ENCODE results near the gene VIP.
A peak's percentile ranks its signal among the peaks of the same experiment; 100 is the strongest.

Gene VIP

DNA sequence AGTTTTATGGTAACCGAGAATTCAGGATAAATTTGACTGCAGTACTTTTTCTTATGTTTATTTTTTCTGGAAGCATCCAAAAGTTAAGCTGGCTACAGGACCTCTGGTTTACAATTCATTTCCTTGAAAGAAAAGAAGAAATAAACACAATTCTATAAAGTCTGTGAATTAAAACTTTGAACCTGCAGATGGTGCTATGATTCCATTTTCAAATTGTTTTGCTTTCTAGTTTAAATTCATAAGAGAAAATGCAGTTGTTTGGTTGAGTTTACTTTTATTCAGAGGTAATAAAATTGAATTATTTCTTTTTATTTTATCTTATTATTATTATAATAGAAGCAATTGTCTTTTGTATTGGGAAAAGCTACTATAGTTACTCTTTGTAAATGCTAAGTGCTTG is 1.8 kb upstream of the VIP start:
- ATAC-seq (ENCODE audit: low read depth), result no peak
- no peak overlapping the region for H3K4me3 ChIP-seq (ENCODE audit: severe bottlenecking)
- H3K36me3 ChIP-seq (ENCODE audit: low read depth), result no peaks in the 10 kb centered on the region
- no peaks in the 10 kb centered on the region for H3K9me3 ChIP-seq (ENCODE audit: severe bottlenecking)
- H3K27ac ChIP-seq (ENCODE audit: poor library complexity, severe bottlenecking), result no peak overlapping the region
- no peaks in the 10 kb centered on the region for H3K27me3 ChIP-seq (ENCODE audit: insufficient read depth, poor library complexity, severe bottlenecking)
- DNase-seq (ENCODE audit: low spot score), result no peak
- H3K4me1 ChIP-seq (ENCODE audit: insufficient read depth, poor library complexity, severe bottlenecking), result peaks cover 12% of the 10 kb centered on the region
- TF ChIP-seq, protein P1, sequence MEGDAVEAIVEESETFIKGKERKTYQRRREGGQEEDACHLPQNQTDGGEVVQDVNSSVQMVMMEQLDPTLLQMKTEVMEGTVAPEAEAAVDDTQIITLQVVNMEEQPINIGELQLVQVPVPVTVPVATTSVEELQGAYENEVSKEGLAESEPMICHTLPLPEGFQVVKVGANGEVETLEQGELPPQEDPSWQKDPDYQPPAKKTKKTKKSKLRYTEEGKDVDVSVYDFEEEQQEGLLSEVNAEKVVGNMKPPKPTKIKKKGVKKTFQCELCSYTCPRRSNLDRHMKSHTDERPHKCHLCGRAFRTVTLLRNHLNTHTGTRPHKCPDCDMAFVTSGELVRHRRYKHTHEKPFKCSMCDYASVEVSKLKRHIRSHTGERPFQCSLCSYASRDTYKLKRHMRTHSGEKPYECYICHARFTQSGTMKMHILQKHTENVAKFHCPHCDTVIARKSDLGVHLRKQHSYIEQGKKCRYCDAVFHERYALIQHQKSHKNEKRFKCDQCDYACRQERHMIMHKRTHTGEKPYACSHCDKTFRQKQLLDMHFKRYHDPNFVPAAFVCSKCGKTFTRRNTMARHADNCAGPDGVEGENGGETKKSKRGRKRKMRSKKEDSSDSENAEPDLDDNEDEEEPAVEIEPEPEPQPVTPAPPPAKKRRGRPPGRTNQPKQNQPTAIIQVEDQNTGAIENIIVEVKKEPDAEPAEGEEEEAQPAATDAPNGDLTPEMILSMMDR (IDR thresholded peaks at IDR 0.05; ENCODE audit: poor library complexity, severe bottlenecking), result peak; percentile 67

GRCh38 chr6:152749336-152749735 is 1.3 kb upstream of the VIP start:
- H3K36me3 ChIP-seq (ENCODE audit: low read depth), result no peaks in the 10 kb centered on the region
- ATAC-seq (ENCODE audit: low read depth) (no peak), DNase-seq (ENCODE audit: low spot score) (no peak)
- TF ChIP-seq, protein P1 (IDR thresholded peaks at IDR 0.05; ENCODE audit: poor library complexity, severe bottlenecking), result no peak
- H3K9me3 ChIP-seq (ENCODE audit: severe bottlenecking), result no peaks in the 10 kb centered on the region
- no peaks in the 10 kb centered on the region for H3K27me3 ChIP-seq (ENCODE audit: insufficient read depth, poor library complexity, severe bottlenecking)
- peaks cover 12% of the 10 kb centered on the region for H3K4me1 ChIP-seq (ENCODE audit: insufficient read depth, poor library complexity, severe bottlenecking)
- H3K4me3 ChIP-seq (ENCODE audit: severe bottlenecking), result no peak overlapping the region
- H3K27ac ChIP-seq (ENCODE audit: poor library complexity, severe bottlenecking), result no peak overlapping the region

GRCh38 chr6:152765331-152765730 is 14.7 kb downstream of the VIP start:
- ATAC-seq (ENCODE audit: low read depth) (no peak), DNase-seq (ENCODE audit: low spot score) (no peak)
- H3K4me1 ChIP-seq (ENCODE audit: insufficient read depth, poor library complexity, severe bottlenecking), result no peaks in the 10 kb centered on the region
- no peak overlapping the region for H3K4me3 ChIP-seq (ENCODE audit: severe bottlenecking)
- no peak overlapping the region for H3K27ac ChIP-seq (ENCODE audit: poor library complexity, severe bottlenecking)
- H3K36me3 ChIP-seq (ENCODE audit: low read depth), result no peaks in the 10 kb centered on the region
- TF ChIP-seq, protein P1 (IDR thresholded peaks at IDR 0.05; ENCODE audit: poor library complexity, severe bottlenecking), result no peak
- no peaks in the 10 kb centered on the region for H3K27me3 ChIP-seq (ENCODE audit: insufficient read depth, poor library complexity, severe bottlenecking)
- no peaks in the 10 kb centered on the region for H3K9me3 ChIP-seq (ENCODE audit: severe bottlenecking)

- ATAC-seq (ENCODE audit: low read depth), result no peak
Observed at GRCh38 chr6:152769159-152769558, 18.6 kb downstream of the VIP start.

DNA sequence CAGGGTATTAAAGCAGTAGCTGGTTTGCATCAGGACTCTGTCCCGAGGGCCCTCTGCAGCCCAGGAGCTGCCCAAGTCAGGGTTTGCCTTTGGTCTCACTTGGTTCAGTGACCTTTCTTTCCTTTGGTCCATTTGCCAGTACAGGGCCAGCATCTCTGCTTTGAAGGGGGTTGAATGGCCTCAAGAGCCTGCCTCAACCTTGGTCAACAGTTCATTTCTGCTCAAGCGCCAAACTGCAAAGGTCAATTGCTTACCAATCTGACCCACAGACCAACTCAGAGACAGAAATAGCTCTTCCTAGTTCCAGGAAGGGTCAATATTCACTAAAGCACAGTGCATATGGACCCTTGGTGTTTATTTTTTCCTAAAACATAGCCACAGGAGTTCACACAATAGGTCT is 19.4 kb downstream of the VIP start:
- ATAC-seq (ENCODE audit: low read depth), result no peak
- TF ChIP-seq, protein P1 (IDR thresholded peaks at IDR 0.05; ENCODE audit: poor library complexity, severe bottlenecking), result no peak

More at GRCh38 chr6:152769159-152769558, 18.6 kb downstream of the VIP start:
- no peaks in the 10 kb centered on the region for H3K9me3 ChIP-seq (ENCODE audit: severe bottlenecking)
- no peak for DNase-seq (ENCODE audit: low spot score)
- H3K27ac ChIP-seq (ENCODE audit: poor library complexity, severe bottlenecking), result no peak overlapping the region
- no peaks in the 10 kb centered on the region for H3K4me1 ChIP-seq (ENCODE audit: insufficient read depth, poor library complexity, severe bottlenecking)
- H3K27me3 ChIP-seq (ENCODE audit: insufficient read depth, poor library complexity, severe bottlenecking), result no peaks in the 10 kb centered on the region
- no peak overlapping the region for H3K4me3 ChIP-seq (ENCODE audit: severe bottlenecking)
- H3K36me3 ChIP-seq (ENCODE audit: low read depth), result no peaks in the 10 kb centered on the region
- TF ChIP-seq, protein P1 (IDR thresholded peaks at IDR 0.05; ENCODE audit: poor library complexity, severe bottlenecking), result no peak

More for the DNA sequence above, 19.4 kb downstream of the VIP start:
- Histone ChIP-seq H3K27me3 (ENCODE audit: insufficient read depth, poor library complexity, severe bottlenecking) (no peaks in the 10 kb centered on the region), H3K36me3 (ENCODE audit: low read depth) (no peaks in the 10 kb centered on the region), H3K4me3 (ENCODE audit: severe bottlenecking) (no peak overlapping the region), H3K27ac (ENCODE audit: poor library complexity, severe bottlenecking) (no peak overlapping the region), H3K9me3 (ENCODE audit: severe bottlenecking) (no peaks in the 10 kb centered on the region), H3K4me1 (ENCODE audit: insufficient read depth, poor library complexity, severe bottlenecking) (no peaks in the 10 kb centered on the region)
- DNase-seq (ENCODE audit: low spot score), result no peak

Measured in RWPE2 (cell line).